Gastrocnemius medialis (tissue), 4 donors: ENCODE data around the gene AGPS. TPM values are rescaled to one million over a fixed set of nuclear protein-coding genes. Genes with fewer than 3 reads are reported as not detected.

Experiments used
- ATAC-seq, 2 donors: fragments of 150-250 bp; one replicate each; pipeline ENCODE4 v1.9.1; 2016
- DNase-seq, 2 donors: peaks; one replicate each; pipeline ENCODE4 v3.0.0-alpha.2; 2019
- H3K27ac ChIP-seq, 4 donors: fragments of 200-600 bp; sonication (generic); 1 replicate in 1 of 4; 2 replicates in 3 of 4; pipeline ENCODE4 v1.5.1; 2016 to 2018; ENCODE audit warnings: mild to moderate bottlenecking in 2 of 4, moderate library complexity in 1 of 4
- H3K27me3 ChIP-seq, 3 donors: fragments of 200-600 bp; sonication (generic) in 2 of 3; 1 replicate in 1 of 3; 2 replicates in 2 of 3; pipeline versions ENCODE4 v1.5.1 to v1.6.0; 2016 to 2019; ENCODE audit warnings: mild to moderate bottlenecking in 1 of 3, moderate library complexity in 1 of 3
- H3K36me3 ChIP-seq, 2 donors: fragments of 200-600 bp; sonication (generic) in 1 of 2; one replicate each; pipeline ENCODE4 v1.5.1; 2017 to 2018
- H3K4me1 ChIP-seq, 2 donors: fragments of 200-600 bp; sonication (generic) in 1 of 2; one replicate each; pipeline ENCODE4 v1.5.1; 2016 to 2017; ENCODE audit warnings: mild to moderate bottlenecking in 2 of 2
- H3K4me3 ChIP-seq, 4 donors: fragments of 200-600 bp; sonication (generic) in 3 of 4; 1 replicate in 1 of 4; 2 replicates in 3 of 4; pipeline ENCODE4 v1.5.1; 2016 to 2019; ENCODE audit warnings: mild to moderate bottlenecking in 2 of 4
- H3K9me3 ChIP-seq, 3 donors: fragments of 200-600 bp; sonication (generic) in 2 of 3; 1 replicate in 1 of 3; 2 replicates in 2 of 3; pipeline ENCODE4 v1.5.1; 2016 to 2019
- POLR2A ChIP-seq, 2 donors: fragments of 450-650 bp; IDR thresholded peaks; one replicate each; pipeline ENCODE4 v1.6.1; 2017; ENCODE audit warnings: antibody characterized with exemption in 2 of 2, mild to moderate bottlenecking in 2 of 2, moderate library complexity in 2 of 2
- in situ Hi-C, 4 donors: fragments of 200-750 bp; cut with MboI; loops; one replicate each; pipeline versions ENCODE4 v1.15.0 to v1.8.0; 2017; ENCODE audit warnings: low sequenced_read_pairs in 4 of 4
- intact Hi-C: fragments of 100-400 bp; cut with DNase I; formaldehyde crosslinking; loops from one replicate; pipeline ENCODE4 v1.15.1; 2023; ENCODE audit warnings: low total_unique reads
- total RNA-seq, 4 donors: library from RNA; depleted of rRNA; stranded (reverse); fragments of >200 nt; gene quantifications; one replicate each; pipeline versions ENCODE4 v1.1.0 to v1.2.3, GENCODE V29; 2016
- TF ChIP-seq, protein P1 (sequence below), 5 experiments: fragments of 450-650 bp in 3 of 5; fragments of 200-600 bp in 2 of 5; sonication (generic) in 2 of 5; IDR thresholded peaks in 4 of 5; conservative IDR thresholded peaks in 1 of 5; 1 replicate in 4 of 5; 2 replicates in 1 of 5; pipeline ENCODE4 v1.5.1; 2016 to 2019; ENCODE audit warnings: antibody characterized with exemption in 5 of 5, mild to moderate bottlenecking in 3 of 5, moderate library complexity in 3 of 5

Gene AGPS
- total RNA-seq, 4 donors from 2014 or later, result 23.1 to 30.9 (median 26.2) TPM

DNA sequence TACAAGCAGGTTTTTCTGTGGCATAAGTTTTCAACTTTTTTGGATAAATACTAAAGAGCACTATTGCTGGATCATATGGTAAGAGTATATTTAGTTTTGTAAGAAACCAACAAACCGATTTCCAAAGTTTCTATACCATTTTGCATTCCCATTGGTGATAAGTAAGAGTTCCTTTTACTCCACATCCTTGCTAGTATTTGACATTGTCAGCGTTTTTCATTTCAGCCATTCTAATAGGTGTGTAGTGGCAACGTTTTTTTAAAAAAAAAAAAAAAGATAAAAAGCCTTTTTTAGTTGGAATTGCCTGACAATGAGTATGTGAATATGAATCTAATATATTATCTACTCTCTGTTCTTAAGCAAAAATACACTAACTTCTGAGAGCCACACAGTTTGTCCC lies 185.9 kb downstream of the AGPS start:
- no peak for ATAC-seq
- TF ChIP-seq, protein P1, sequence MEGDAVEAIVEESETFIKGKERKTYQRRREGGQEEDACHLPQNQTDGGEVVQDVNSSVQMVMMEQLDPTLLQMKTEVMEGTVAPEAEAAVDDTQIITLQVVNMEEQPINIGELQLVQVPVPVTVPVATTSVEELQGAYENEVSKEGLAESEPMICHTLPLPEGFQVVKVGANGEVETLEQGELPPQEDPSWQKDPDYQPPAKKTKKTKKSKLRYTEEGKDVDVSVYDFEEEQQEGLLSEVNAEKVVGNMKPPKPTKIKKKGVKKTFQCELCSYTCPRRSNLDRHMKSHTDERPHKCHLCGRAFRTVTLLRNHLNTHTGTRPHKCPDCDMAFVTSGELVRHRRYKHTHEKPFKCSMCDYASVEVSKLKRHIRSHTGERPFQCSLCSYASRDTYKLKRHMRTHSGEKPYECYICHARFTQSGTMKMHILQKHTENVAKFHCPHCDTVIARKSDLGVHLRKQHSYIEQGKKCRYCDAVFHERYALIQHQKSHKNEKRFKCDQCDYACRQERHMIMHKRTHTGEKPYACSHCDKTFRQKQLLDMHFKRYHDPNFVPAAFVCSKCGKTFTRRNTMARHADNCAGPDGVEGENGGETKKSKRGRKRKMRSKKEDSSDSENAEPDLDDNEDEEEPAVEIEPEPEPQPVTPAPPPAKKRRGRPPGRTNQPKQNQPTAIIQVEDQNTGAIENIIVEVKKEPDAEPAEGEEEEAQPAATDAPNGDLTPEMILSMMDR (IDR thresholded peaks at IDR 0.05 in 4 of 5, conservative IDR thresholded peaks at IDR 0.05 in 1 of 5), result no peak
- TF ChIP-seq POLR2A (IDR thresholded peaks at IDR 0.05), result no peak
- in situ Hi-C loops (no loop called here), intact Hi-C loops (no loop called here)
- no peak for DNase-seq
- H3K9me3 ChIP-seq, result no peaks in the 10 kb centered on the region
- H3K4me1 ChIP-seq, result no peaks in the 10 kb centered on the region
- no peaks in the 10 kb centered on the region for H3K36me3 ChIP-seq
- no peak overlapping the region for H3K4me3 ChIP-seq
- no peak overlapping the region for H3K27ac ChIP-seq
- H3K27me3 ChIP-seq, result no peaks in the 10 kb centered on the region

DNA sequence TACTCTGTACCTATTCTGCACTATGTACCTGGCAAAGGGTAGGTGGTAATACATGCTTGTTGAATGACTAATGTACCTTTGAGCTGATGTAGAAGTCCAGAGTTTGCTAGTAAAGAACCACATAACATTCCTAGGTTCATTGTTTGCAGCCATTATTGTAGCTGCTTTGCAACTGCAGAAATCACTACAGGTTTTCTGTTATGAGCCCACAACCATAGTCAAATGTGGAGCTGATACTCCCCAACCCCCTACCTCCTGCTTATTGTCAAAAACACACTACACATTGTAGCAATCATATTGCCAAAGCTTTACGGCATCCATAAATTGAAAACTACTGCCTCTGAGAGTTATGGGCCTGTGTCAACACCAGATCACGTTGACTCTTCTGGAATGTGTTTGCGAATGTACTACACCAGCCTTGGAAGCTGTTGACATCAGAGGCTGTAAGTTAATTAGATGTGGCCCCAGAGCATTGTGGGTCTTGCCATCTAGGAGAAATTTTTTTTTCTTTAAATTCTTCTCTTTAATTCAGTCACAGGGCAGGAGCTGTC lies 187.0 kb downstream of the AGPS start:
- no peaks in the 10 kb centered on the region for H3K36me3 ChIP-seq
- ATAC-seq, result no peak
- intact Hi-C loops (no loop called here), in situ Hi-C loops (no loop called here)
- H3K9me3 ChIP-seq, result no peaks in the 10 kb centered on the region
- H3K4me3 ChIP-seq, result no peak overlapping the region
- no peaks in the 10 kb centered on the region for H3K4me1 ChIP-seq
- no peak for DNase-seq
- TF ChIP-seq, protein P1 (IDR thresholded peaks at IDR 0.05 in 4 of 5, conservative IDR thresholded peaks at IDR 0.05 in 1 of 5), result no peak
- no peak for TF ChIP-seq POLR2A (IDR thresholded peaks at IDR 0.05)
- H3K27ac ChIP-seq, result no peak overlapping the region
- no peaks in the 10 kb centered on the region for H3K27me3 ChIP-seq

DNA sequence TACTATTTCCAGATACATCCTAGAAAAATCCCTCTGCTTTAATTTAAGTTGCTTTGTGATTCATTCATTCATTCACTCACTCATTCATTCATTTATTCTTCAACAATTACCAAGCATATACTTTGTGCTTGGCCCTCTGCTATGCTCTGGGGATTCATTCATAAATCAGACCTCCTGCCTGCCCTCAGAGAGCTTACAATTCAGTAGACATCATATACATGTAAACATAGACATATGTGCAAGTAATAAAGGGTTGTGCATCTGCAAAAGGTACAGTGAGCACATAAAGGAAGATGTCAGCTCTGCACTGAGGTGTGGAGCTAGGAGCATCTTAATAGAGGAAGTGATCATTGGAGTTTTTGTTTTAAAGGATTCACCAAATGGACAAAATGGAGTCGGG lies 189.4 kb downstream of the AGPS start:
- in situ Hi-C loops, result no loop called here
- TF ChIP-seq, protein P1 (IDR thresholded peaks at IDR 0.05 in 4 of 5, conservative IDR thresholded peaks at IDR 0.05 in 1 of 5), result no peak
- TF ChIP-seq POLR2A (IDR thresholded peaks at IDR 0.05), result no peak
- no peak for ATAC-seq
- no peak overlapping the region for H3K27ac ChIP-seq
- peaks cover 0 to 3% of the 10 kb centered on the region in 2 donors for H3K4me1 ChIP-seq
- intact Hi-C loops, result no loop called here
- H3K36me3 ChIP-seq, result no peaks in the 10 kb centered on the region
- no peaks in the 10 kb centered on the region for H3K27me3 ChIP-seq
- no peaks in the 10 kb centered on the region for H3K9me3 ChIP-seq
- no peak overlapping the region for H3K4me3 ChIP-seq
- DNase-seq, result no peak

DNA sequence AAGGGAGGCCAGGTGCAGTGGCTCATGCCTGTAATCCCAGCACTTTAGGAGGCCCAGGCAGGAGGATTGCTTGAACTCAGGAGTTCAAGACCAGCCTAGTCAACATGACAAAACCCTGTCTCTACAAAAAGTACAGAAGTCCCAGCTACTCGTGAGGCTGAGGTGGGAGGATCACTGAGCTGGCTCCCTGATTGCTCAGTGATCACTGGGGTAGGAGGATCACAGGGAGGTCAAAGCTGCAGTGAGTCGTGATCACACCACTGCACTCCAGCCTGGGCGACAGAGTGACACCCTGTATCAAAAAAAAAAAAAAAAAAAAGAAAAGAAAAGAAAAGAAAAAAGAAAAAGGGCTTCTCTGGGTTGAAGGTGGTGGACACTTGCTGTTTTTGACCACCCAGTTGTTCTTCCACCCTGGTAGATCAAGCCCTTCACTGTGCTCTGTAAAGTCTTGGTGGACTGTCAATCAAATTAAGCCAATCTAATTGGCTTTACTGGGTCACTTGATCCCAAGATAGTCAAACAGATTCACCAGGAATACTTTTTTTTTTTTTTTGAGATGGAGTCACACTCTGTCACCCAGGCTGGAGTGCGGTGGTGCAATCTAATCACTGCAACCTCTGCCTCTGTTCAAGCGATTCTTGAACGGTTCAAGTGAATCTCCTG lies 191.6 kb downstream of the AGPS start:
- peaks cover 0 to 3% of the 10 kb centered on the region in 2 donors for H3K4me1 ChIP-seq
- no peaks in the 10 kb centered on the region for H3K27me3 ChIP-seq
- no peaks in the 10 kb centered on the region for H3K36me3 ChIP-seq
- ATAC-seq, result no peak
- H3K27ac ChIP-seq, result no peak overlapping the region
- no peaks in the 10 kb centered on the region for H3K9me3 ChIP-seq
- in situ Hi-C loops (no loop called here), intact Hi-C loops (no loop called here)
- TF ChIP-seq, protein P1 (IDR thresholded peaks at IDR 0.05 in 4 of 5, conservative IDR thresholded peaks at IDR 0.05 in 1 of 5), result no peak
- TF ChIP-seq POLR2A (IDR thresholded peaks at IDR 0.05), result no peak
- DNase-seq, result no peak
- no peak overlapping the region for H3K4me3 ChIP-seq
